ENCODE data around the gene CHAD.
A peak's percentile ranks its signal among the peaks of the same experiment; 100 is the strongest.

Gene CHAD

DNA sequence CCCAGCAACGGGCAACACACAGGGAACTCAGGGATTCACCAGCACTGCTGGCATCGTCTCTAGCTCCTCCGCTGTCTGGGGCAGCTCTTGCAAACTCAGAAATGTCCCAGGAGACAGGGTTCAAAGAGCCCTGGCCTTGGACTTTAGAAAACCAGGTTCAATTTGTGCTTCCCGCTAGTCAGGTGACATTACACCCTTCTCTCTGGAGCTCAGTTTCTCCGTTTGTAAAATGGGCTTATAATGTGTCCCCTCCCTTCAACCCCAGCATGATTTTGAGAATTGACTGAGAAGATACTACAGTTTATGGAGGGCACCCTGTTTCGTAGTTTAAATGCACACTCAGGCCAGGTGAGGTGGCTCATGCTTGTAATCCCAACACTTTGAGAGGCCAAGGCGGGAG, 37.6 kb upstream of the CHAD start:
- Histone ChIP-seq H3K9me3 (ENCODE audit: control insufficient read depth in 1 of 2, low read length in 2 of 2) (no peaks in the 10 kb centered on the region), H3K27me3 (ENCODE audit: low read depth, low read length) (no peaks in the 10 kb centered on the region), H3K4me1 (ENCODE audit: control insufficient read depth in 1 of 2, insufficient read depth in 2 of 2, low read length in 2 of 2) (peaks cover 4 to 7% of the 10 kb centered on the region in 2 donors), H3K36me3 (ENCODE audit: control insufficient read depth in 1 of 2, insufficient read depth in 2 of 2, low read length in 2 of 2) (no peaks in the 10 kb centered on the region), H3K4me3 (ENCODE audit: low read depth in 1 of 2, low read length in 2 of 2) (no peak overlapping the region), H3K27ac (ENCODE audit: low read length) (no peak overlapping the region)

DNA sequence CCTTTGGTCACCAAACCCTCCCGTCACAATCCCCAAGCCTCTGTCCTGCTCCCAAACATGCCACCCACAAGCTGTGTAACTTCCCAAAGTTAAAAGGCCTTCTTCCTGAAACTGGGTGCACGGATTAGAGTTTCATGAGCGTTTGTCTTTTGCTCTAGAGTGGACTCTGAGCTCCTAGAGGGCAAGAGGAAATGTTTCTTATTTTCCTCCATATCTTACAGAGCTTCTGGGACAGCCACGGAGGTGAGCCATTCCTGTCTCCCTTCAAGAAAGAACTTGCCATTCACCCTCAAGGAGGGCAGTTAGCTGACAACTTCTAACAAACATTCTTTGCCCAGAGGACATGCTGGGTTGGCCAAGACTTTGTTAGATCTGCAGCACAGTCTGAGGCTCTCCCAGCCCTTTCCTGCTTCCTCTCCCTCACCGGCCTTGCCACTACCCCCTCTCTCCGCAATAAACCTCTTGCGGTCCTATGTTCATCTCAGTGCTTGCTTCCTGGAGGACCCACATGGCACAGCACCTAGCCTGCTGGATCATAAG, 37.0 kb upstream of the CHAD start:
- Histone ChIP-seq H3K27ac (ENCODE audit: low read length) (no peak overlapping the region), H3K4me1 (ENCODE audit: control insufficient read depth in 1 of 2, insufficient read depth in 2 of 2, low read length in 2 of 2) (peaks cover 4 to 7% of the 10 kb centered on the region in 2 donors), H3K9me3 (ENCODE audit: control insufficient read depth in 1 of 2, low read length in 2 of 2) (no peaks in the 10 kb centered on the region), H3K36me3 (ENCODE audit: control insufficient read depth in 1 of 2, insufficient read depth in 2 of 2, low read length in 2 of 2) (no peaks in the 10 kb centered on the region), H3K27me3 (ENCODE audit: low read depth, low read length) (no peaks in the 10 kb centered on the region), H3K4me3 (ENCODE audit: low read depth in 1 of 2, low read length in 2 of 2) (no peak overlapping the region)

- Histone ChIP-seq H3K4me1 (ENCODE audit: control insufficient read depth in 1 of 2, insufficient read depth in 2 of 2, low read length in 2 of 2) (no peaks in the 10 kb centered on the region), H3K27ac (ENCODE audit: low read length) (peak overlapping the region; percentile 5), H3K4me3 (ENCODE audit: low read depth in 1 of 2, low read length in 2 of 2) (no peak overlapping the region), H3K27me3 (ENCODE audit: low read depth, low read length) (no peaks in the 10 kb centered on the region), H3K9me3 (ENCODE audit: control insufficient read depth in 1 of 2, low read length in 2 of 2) (no peaks in the 10 kb centered on the region), H3K36me3 (ENCODE audit: control insufficient read depth in 1 of 2, insufficient read depth in 2 of 2, low read length in 2 of 2) (no peaks in the 10 kb centered on the region)
Measured at GRCh38 chr17:50502301-50502990, 33.8 kb upstream of the CHAD start.

DNA sequence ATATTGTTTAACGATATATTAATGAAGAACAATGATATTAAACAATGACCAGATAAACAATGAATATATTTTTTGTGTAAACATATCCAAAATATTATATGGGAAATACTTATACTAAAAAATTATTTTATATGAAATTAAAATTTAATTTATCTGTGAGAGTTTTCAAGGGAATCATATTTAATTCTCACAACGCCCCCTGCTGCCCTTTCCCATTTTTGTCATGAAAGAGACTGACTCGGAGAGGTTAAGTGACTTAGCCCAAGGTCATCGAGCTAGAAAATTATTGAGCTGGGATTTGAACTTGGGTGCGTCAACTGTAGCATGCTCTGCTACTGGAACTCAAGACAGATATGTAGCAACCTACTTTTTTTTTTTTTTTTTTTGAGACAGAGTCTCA, 32.4 kb upstream of the CHAD start:
- Histone ChIP-seq H3K27ac (ENCODE audit: low read length) (no peak overlapping the region), H3K9me3 (ENCODE audit: control insufficient read depth in 1 of 2, low read length in 2 of 2) (no peaks in the 10 kb centered on the region), H3K4me3 (ENCODE audit: low read depth in 1 of 2, low read length in 2 of 2) (no peak overlapping the region), H3K4me1 (ENCODE audit: control insufficient read depth in 1 of 2, insufficient read depth in 2 of 2, low read length in 2 of 2) (no peaks in the 10 kb centered on the region), H3K36me3 (ENCODE audit: control insufficient read depth in 1 of 2, insufficient read depth in 2 of 2, low read length in 2 of 2) (no peaks in the 10 kb centered on the region), H3K27me3 (ENCODE audit: low read depth, low read length) (no peaks in the 10 kb centered on the region)

GRCh38 chr17:50499721-50500120, 31.0 kb upstream of the CHAD start:
- Histone ChIP-seq H3K9me3 (ENCODE audit: control insufficient read depth in 1 of 2, low read length in 2 of 2) (no peaks in the 10 kb centered on the region), H3K4me1 (ENCODE audit: control insufficient read depth in 1 of 2, insufficient read depth in 2 of 2, low read length in 2 of 2) (no peaks in the 10 kb centered on the region), H3K27ac (ENCODE audit: low read length) (no peak overlapping the region), H3K4me3 (ENCODE audit: low read depth in 1 of 2, low read length in 2 of 2) (no peak overlapping the region), H3K27me3 (ENCODE audit: low read depth, low read length) (no peaks in the 10 kb centered on the region), H3K36me3 (ENCODE audit: control insufficient read depth in 1 of 2, insufficient read depth in 2 of 2, low read length in 2 of 2) (no peaks in the 10 kb centered on the region)

DNA sequence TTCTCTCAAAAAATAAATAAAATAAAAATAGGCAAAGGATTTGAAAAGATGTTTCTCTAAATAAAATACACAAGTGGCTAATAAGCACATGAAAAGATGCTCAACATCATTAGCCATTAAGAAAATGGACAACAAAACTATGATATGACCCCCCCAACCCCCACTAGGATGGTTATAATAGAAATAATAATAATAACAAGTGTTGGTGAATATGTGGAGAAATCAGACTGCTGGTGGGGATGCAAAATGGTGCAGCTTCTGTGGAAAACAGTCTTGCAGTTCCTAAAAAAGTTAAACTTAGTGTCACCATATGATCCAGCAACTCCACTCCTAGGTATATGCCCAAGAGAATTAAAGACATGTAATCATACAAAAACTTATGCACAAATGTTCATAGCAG, 30.6 kb upstream of the CHAD start:
- Histone ChIP-seq H3K4me1 (ENCODE audit: control insufficient read depth in 1 of 2, insufficient read depth in 2 of 2, low read length in 2 of 2) (no peaks in the 10 kb centered on the region), H3K4me3 (ENCODE audit: low read depth in 1 of 2, low read length in 2 of 2) (no peak overlapping the region), H3K27me3 (ENCODE audit: low read depth, low read length) (no peaks in the 10 kb centered on the region), H3K9me3 (ENCODE audit: control insufficient read depth in 1 of 2, low read length in 2 of 2) (no peaks in the 10 kb centered on the region), H3K36me3 (ENCODE audit: control insufficient read depth in 1 of 2, insufficient read depth in 2 of 2, low read length in 2 of 2) (no peaks in the 10 kb centered on the region), H3K27ac (ENCODE audit: low read length) (no peak overlapping the region)

DNA sequence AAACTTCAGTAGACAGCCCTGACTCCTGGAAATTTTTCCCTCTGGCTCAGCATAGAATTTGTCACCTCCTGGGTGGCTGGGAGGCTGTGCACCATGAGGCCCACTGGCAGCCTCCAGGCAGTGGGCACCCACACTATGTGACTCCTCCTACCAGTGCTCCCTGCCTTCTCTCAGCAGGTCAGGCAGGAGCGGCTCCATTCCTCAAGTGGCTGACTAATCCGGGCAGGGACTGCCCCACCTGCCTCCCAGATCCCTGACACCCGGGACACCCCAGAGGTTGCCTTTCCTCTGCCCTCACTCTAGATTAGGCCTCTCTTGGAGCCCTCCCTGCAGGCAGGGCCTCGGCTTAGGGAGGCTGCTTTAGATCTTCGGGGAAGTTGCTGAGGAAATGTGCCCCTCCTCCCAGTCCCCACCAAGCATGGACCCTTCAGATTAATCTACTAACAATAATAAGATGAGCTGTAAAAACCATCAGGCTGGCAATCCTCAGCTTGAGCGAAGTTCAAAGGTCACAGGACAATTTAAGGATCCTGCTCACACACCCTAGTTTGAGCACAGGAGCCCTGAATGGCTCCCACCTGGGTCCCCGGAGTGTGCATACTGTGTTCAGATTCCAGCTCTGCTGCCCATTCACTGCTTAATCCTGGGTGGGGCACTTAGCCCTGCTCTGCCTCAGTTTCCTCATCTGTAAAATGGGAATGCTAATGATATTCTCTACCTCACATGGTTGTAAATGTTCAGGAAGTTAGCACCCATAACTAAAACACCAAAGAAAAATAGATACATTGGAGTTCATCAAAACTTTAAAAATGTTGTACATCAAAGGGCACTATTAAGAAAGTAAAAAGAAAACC, 29.6 kb upstream of the CHAD start:
- no peak overlapping the region for H3K27ac ChIP-seq (ENCODE audit: low read length)

DNA sequence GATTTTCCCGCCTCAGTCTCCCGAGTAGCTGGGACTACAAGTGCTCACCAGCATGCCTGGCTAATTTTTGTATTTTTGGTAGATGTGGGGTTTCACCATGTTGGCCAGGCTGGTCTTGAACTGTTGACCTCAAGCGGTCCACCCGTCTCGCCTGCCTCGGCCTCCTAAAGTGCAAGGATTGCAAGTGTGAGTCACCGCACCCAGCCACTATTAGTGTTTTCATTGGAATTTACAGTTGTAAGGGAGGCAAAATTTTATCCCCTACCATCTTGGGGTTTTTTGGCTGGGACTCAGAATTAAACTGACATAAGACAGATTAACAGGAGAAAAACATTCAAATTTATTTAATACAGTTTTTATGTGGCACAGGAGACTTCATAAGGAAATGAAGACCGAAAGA, 27.2 kb upstream of the CHAD start:
- H3K27me3 ChIP-seq (ENCODE audit: low read depth, low read length): no peaks in the 10 kb centered on the region
- no peak overlapping the region for H3K4me3 ChIP-seq (ENCODE audit: low read depth in 1 of 2, low read length in 2 of 2)
- H3K9me3 ChIP-seq (ENCODE audit: control insufficient read depth in 1 of 2, low read length in 2 of 2): no peaks in the 10 kb centered on the region
- H3K27ac ChIP-seq (ENCODE audit: low read length): no peak overlapping the region
- H3K36me3 ChIP-seq (ENCODE audit: control insufficient read depth in 1 of 2, insufficient read depth in 2 of 2, low read length in 2 of 2): no peaks in the 10 kb centered on the region
- H3K4me1 ChIP-seq (ENCODE audit: control insufficient read depth in 1 of 2, insufficient read depth in 2 of 2, low read length in 2 of 2): no peaks in the 10 kb centered on the region

More for the DNA sequence above, 29.6 kb upstream of the CHAD start:
- no peak overlapping the region for H3K4me3 ChIP-seq (ENCODE audit: low read depth in 1 of 2, low read length in 2 of 2)
- no peaks in the 10 kb centered on the region for H3K36me3 ChIP-seq (ENCODE audit: control insufficient read depth in 1 of 2, insufficient read depth in 2 of 2, low read length in 2 of 2)
- no peaks in the 10 kb centered on the region for H3K27me3 ChIP-seq (ENCODE audit: low read depth, low read length)
- no peaks in the 10 kb centered on the region for H3K4me1 ChIP-seq (ENCODE audit: control insufficient read depth in 1 of 2, insufficient read depth in 2 of 2, low read length in 2 of 2)
- no peaks in the 10 kb centered on the region for H3K9me3 ChIP-seq (ENCODE audit: control insufficient read depth in 1 of 2, low read length in 2 of 2)

GRCh38 chr17:50495217-50495823, 26.6 kb upstream of the CHAD start:
- Histone ChIP-seq H3K27me3 (ENCODE audit: low read depth, low read length) (no peaks in the 10 kb centered on the region), H3K9me3 (ENCODE audit: control insufficient read depth in 1 of 2, low read length in 2 of 2) (no peaks in the 10 kb centered on the region), H3K4me3 (ENCODE audit: low read depth in 1 of 2, low read length in 2 of 2) (no peak overlapping the region), H3K4me1 (ENCODE audit: control insufficient read depth in 1 of 2, insufficient read depth in 2 of 2, low read length in 2 of 2) (no peaks in the 10 kb centered on the region), H3K36me3 (ENCODE audit: control insufficient read depth in 1 of 2, insufficient read depth in 2 of 2, low read length in 2 of 2) (no peaks in the 10 kb centered on the region), H3K27ac (ENCODE audit: low read length) (no peak overlapping the region)

DNA sequence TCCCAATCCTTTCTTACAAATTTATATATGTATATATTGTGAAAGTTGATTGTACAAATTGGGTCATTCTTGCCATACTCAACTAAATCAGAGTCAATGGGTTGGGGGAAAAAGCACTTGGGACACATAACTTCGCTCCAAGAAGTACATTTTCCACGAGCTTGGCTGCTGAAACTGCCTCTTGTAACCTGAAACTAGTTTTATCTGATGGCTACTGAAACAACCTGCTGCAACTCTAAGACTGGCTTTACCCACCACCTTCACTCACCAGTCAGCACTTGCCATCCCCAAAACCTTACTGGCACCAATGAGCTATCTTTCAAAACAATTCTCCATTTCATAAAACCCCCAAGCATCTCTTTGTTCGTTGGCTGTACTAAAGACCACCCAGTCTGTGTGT, 25.1 kb upstream of the CHAD start:
- H3K27ac ChIP-seq (ENCODE audit: low read length): no peak overlapping the region

GRCh38 chr17:50492214-50492613, 23.5 kb upstream of the CHAD start:
- Histone ChIP-seq H3K9me3 (ENCODE audit: control insufficient read depth in 1 of 2, low read length in 2 of 2) (no peaks in the 10 kb centered on the region), H3K36me3 (ENCODE audit: control insufficient read depth in 1 of 2, insufficient read depth in 2 of 2, low read length in 2 of 2) (no peaks in the 10 kb centered on the region), H3K27ac (ENCODE audit: low read length) (no peak overlapping the region)

More for the DNA sequence above, 25.1 kb upstream of the CHAD start:
- H3K4me1 ChIP-seq (ENCODE audit: control insufficient read depth in 1 of 2, insufficient read depth in 2 of 2, low read length in 2 of 2): no peaks in the 10 kb centered on the region
- H3K9me3 ChIP-seq (ENCODE audit: control insufficient read depth in 1 of 2, low read length in 2 of 2): no peaks in the 10 kb centered on the region
- H3K36me3 ChIP-seq (ENCODE audit: control insufficient read depth in 1 of 2, insufficient read depth in 2 of 2, low read length in 2 of 2): no peaks in the 10 kb centered on the region
- no peak overlapping the region for H3K4me3 ChIP-seq (ENCODE audit: low read depth in 1 of 2, low read length in 2 of 2)
- H3K27me3 ChIP-seq (ENCODE audit: low read depth, low read length): no peaks in the 10 kb centered on the region

More at GRCh38 chr17:50492214-50492613, 23.5 kb upstream of the CHAD start:
- Histone ChIP-seq H3K27me3 (ENCODE audit: low read depth, low read length) (no peaks in the 10 kb centered on the region), H3K4me1 (ENCODE audit: control insufficient read depth in 1 of 2, insufficient read depth in 2 of 2, low read length in 2 of 2) (no peaks in the 10 kb centered on the region), H3K4me3 (ENCODE audit: low read depth in 1 of 2, low read length in 2 of 2) (no peak overlapping the region)
